GM21786 (cell line): ENCODE data around the gene YIF1A.
A peak's percentile ranks its signal among the peaks of the same experiment; 100 is the strongest.

Source experiments
- ATAC-seq: cut with Tn5 transposase; IDR thresholded peaks from one replicate; pipeline ENCODE4 v1.9.1; 2021; ENCODE audit not compliant: unreplicated experiment

Gene YIF1A

GRCh38 chr11:66288671-66289547 lies at the start of gene YIF1A:
Gene YIF1A, minus strand, starts transcription at chr11:66289143. Its CDS starts 158 bp downstream, at chr11:66288985.
- peak; percentile 95 for ATAC-seq

GRCh38 chr11:66337103-66337899 lies 48.4 kb upstream of the YIF1A start:
- no peak for ATAC-seq

GRCh38 chr11:66336234-66337102 lies 47.5 kb upstream of the YIF1A start, which contains the start of gene RIN1:
Gene RIN1, minus strand, starts transcription at chr11:66336434. Its CDS starts 32 bp downstream, at chr11:66336402.
- peak; percentile 78 for ATAC-seq

- no peak for ATAC-seq
These were observed 46.7 kb upstream of the YIF1A start for GRCh38 chr11:66335531-66336233.

GRCh38 chr11:66334605-66335442 lies 45.9 kb upstream of the YIF1A start:
- no peak for ATAC-seq

- ATAC-seq: no peak
These were observed 45.1 kb upstream of the YIF1A start for GRCh38 chr11:66333896-66334604.

GRCh38 chr11:66333220-66333877 lies 44.4 kb upstream of the YIF1A start:
- ATAC-seq: no peak

GRCh38 chr11:66332371-66333219 lies 43.7 kb upstream of the YIF1A start:
- no peak for ATAC-seq

- ATAC-seq: no peak
These were observed 42.8 kb upstream of the YIF1A start for GRCh38 chr11:66331542-66332370.

GRCh38 chr11:66330931-66331330 lies 42.0 kb upstream of the YIF1A start:
- ATAC-seq: no peak

GRCh38 chr11:66329165-66329673 lies 40.3 kb upstream of the YIF1A start:
- no peak for ATAC-seq

GRCh38 chr11:66328302-66329144 lies 39.6 kb upstream of the YIF1A start:
- ATAC-seq: no peak

GRCh38 chr11:66328031-66328301 lies 39.0 kb upstream of the YIF1A start:
- ATAC-seq: no peak

GRCh38 chr11:66327171-66328030 lies 38.5 kb upstream of the YIF1A start:
- no peak for ATAC-seq
